Activated naive CD8-positive, alpha-beta T cell treated with anti-CD3 and anti-CD28 coated beads for 36 hours (primary cell): ENCODE measurements around the gene NUP37. TPM values are rescaled to one million over a fixed set of nuclear protein-coding genes. Genes with fewer than 3 reads are reported as not detected.
"Not testable (repeated sequence)": the region's sequence is repeated elsewhere in the genome, so short reads cannot be mapped to it uniquely, and the experiment has no call there.

Experiments
- DNase-seq: peaks from one replicate; pipeline ENCODE4 v3.0.0; 2021
- H3K27ac Mint-ChIP-seq: one replicate; pipeline ENCODE4 v1.8.0; 2022; ENCODE audit warnings: mild to moderate bottlenecking, moderate library complexity, mixed read lengths
- H3K27me3 Mint-ChIP-seq: one replicate; pipeline ENCODE4 v1.8.0; 2022; ENCODE audit warnings: mild to moderate bottlenecking, mixed read lengths
- H3K36me3 Mint-ChIP-seq: one replicate; pipeline ENCODE4 v1.8.0; 2021; ENCODE audit warnings: mild to moderate bottlenecking, mixed read lengths
- H3K4me1 Mint-ChIP-seq: one replicate; pipeline ENCODE4 v1.8.0; 2021; ENCODE audit warnings: mixed read lengths
- H3K4me3 Mint-ChIP-seq: one replicate; pipeline ENCODE4 v1.8.0; 2022; ENCODE audit warnings: mild to moderate bottlenecking, moderate library complexity, mixed read lengths
- H3K9me3 Mint-ChIP-seq: one replicate; pipeline ENCODE4 v1.8.0; 2022; ENCODE audit warnings: mixed read lengths
- total RNA-seq, 2 experiments: library from RNA; stranded (reverse); gene quantifications; one replicate each; pipeline ENCODE4 v1.2.3, GENCODE V29; 2021

Gene NUP37, protein sequence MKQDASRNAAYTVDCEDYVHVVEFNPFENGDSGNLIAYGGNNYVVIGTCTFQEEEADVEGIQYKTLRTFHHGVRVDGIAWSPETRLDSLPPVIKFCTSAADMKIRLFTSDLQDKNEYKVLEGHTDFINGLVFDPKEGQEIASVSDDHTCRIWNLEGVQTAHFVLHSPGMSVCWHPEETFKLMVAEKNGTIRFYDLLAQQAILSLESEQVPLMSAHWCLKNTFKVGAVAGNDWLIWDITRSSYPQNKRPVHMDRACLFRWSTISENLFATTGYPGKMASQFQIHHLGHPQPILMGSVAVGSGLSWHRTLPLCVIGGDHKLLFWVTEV
- 100 to 1,000 TPM; 107 to 117 TPM for total RNA-seq

DNA sequence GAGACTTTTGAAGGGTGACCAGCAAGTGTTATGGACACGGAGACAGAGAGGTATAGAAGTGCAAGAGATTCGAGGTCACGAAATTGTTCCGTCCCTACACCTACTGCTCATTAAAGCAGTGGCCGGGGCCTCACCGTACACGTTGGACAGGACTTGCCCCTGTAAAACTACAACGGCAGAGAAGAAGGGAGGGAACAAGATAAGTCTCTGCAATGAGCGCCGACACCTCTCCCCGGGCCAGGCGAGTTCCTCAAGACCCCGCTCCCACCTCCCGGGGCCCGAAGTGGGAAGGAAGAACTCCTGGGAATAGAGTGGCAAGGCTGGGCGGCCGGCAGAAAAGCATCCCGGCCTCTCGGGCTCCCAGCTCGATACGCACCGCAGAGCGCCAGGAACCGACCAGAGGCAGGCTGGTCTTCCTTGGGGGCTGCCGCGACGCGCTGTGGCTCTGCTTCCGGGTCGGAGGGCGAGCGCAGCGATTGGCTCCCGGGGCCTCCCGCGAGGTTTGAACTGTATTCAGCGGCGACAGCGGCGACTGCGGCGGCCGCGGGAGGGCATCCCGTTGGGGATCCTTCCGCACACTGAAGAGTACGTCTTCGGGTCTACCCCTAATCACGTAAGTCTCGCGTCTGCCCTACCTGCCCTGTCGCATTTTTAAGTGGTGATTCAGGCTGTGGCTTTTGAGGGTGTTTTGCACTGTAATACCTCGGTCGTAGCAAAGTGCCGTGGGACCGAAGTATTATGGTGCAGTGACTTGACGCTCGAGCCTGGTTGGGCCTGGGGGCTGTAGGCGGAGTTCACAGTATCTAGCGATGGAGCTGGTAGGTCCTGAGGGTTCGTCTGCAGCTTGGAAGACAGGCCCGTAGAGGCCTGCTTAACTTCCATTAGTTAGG lies at the start of gene NUP37, which contains the start of gene PARPBP:
TSS of gene NUP37 (minus strand) at position 441 of the 890 bp plus-strand sequence. CDS start 1,596 bp downstream, outside the sequence.
TSS of gene PARPBP (plus strand) at position 510 of the 890 bp plus-strand sequence. CDS start 3,706 bp downstream, outside the sequence.
- peak; percentile 92 for DNase-seq
- H3K9me3 Mint-ChIP-seq: no peaks in the 10 kb centered on the region
- no peaks in the 10 kb centered on the region for H3K27me3 Mint-ChIP-seq
- peak within 1 kb of the TSS; percentile 96 for H3K4me3 Mint-ChIP-seq
- peaks cover 14% of the 10 kb centered on the region for H3K4me1 Mint-ChIP-seq
- H3K36me3 Mint-ChIP-seq: peaks cover 21% of the 10 kb centered on the region
- H3K27ac Mint-ChIP-seq: peak within 1 kb of the TSS; percentile 92

DNA sequence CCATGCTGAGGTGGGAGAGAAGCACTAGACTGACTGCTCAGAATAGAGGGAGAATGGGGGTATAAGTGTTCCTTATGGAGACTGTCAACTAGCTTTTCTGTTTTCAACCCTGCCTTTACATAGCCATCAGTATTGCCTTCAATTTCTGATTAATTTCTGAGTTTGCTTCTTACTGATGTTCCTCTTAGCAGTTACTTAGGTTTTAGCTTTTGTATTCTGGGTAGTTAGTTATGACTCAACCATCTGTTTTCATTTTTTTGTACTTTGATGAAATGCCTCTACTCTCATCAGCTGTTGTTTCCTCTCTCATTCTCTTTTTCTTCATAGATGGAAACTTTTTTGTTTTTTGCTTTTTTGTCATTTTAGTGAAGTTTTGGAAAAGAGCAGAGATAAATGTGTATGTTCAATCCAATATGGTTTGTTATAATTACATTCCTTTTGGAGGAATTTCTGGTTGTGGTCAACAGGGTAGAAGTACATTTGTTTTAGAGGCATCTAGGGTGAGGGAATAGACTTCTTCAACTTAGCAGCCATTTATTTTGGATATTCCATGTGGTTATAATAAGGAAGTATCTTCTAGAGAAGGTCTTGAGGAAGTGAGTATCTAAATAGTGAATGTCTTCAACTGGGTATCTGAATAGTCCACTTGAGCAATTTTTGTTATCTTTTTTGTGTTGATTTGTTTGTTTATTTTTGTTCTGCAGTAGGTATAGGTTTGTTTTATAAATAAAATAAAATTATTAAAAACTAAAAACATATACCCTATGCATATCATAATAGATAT lies 48.1 kb upstream of the NUP37 start:
- peaks cover 11% of the 10 kb centered on the region for H3K4me1 Mint-ChIP-seq
- peak overlapping the region; percentile 53 for H3K27ac Mint-ChIP-seq
- no peak for DNase-seq
- H3K27me3 Mint-ChIP-seq: no peaks in the 10 kb centered on the region
- peaks cover 15% of the 10 kb centered on the region for H3K36me3 Mint-ChIP-seq
- H3K9me3 Mint-ChIP-seq: peaks cover 2% of the 10 kb centered on the region
- no peak overlapping the region for H3K4me3 Mint-ChIP-seq

DNA sequence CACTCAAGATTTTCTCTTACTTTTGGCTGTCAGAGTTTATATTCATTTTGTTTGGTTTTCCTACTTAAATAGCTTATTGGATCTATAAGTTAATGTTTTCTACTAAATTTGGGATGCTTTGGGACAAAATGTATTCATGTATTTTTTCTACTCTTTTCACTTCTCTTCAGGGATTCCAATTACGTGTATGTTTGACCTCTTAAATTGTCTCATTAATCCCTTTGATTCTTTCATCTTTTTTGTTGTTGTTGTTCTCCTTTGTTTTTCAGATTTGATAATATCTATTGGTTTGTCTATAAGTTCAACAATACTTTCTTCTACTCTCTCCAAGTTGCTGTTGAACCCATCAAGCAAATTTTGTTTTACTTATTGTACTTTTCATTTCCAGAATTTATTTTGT lies 43.5 kb upstream of the NUP37 start:
- Mint-ChIP-seq H3K36me3 (peaks cover 6% of the 10 kb centered on the region), H3K4me3 (no peak overlapping the region)

DNA sequence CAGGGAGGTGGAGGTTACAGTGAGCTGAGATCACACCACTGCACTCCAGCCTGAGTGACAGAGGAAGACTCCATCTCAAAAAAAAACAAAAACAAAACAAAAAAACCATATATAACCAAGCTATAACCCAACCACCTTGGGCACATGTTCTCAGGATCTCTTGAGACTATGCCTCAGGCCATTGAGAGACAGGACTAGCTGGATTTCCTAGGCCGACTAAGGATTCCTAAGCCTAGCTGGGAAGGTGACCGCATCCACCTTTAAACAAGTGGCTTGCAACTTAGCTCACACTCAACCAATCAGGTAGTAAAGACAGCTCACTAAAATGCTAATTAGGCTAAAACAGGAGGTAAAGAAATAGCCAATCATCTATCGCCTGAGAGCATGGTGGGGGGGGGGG lies 35.3 kb upstream of the NUP37 start:
- not testable (repeated sequence) for H3K9me3 Mint-ChIP-seq, DNase-seq, H3K4me1 Mint-ChIP-seq, H3K4me3 Mint-ChIP-seq, H3K36me3 Mint-ChIP-seq, H3K27ac Mint-ChIP-seq, H3K27me3 Mint-ChIP-seq

More for the DNA sequence above, 43.5 kb upstream of the NUP37 start:
- peaks cover 11% of the 10 kb centered on the region for H3K4me1 Mint-ChIP-seq
- H3K27me3 Mint-ChIP-seq: no peaks in the 10 kb centered on the region
- no peak overlapping the region for H3K27ac Mint-ChIP-seq
- peaks cover 2% of the 10 kb centered on the region for H3K9me3 Mint-ChIP-seq
- no peak for DNase-seq

DNA sequence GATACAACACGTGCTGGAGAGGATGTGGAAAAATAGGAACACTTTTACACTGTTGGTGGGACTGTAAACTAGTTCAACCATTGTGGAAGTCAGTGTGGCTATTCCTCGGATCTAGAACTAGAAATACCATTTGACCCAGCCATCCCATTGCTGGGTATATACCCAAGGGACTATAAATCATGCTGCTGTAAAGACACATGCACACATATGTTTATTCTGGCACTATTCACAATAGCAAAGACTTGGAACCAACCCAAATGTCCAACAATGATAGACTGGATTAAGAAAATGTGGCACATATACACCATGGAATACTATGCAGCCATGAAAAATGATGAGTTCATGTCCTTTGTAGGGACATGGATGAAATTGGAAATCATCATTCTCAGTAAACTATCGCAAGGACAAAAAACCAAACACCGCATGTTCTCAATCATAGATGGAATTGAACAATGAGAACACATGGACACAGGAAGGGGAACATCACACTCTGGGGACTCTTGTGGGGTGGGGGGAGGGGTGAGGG lies 27.2 kb upstream of the NUP37 start:
- H3K36me3 Mint-ChIP-seq: peaks cover 31% of the 10 kb centered on the region
- H3K27me3 Mint-ChIP-seq, H3K9me3 Mint-ChIP-seq, H3K4me3 Mint-ChIP-seq, H3K27ac Mint-ChIP-seq, H3K4me1 Mint-ChIP-seq, DNase-seq: not testable (repeated sequence)

DNA sequence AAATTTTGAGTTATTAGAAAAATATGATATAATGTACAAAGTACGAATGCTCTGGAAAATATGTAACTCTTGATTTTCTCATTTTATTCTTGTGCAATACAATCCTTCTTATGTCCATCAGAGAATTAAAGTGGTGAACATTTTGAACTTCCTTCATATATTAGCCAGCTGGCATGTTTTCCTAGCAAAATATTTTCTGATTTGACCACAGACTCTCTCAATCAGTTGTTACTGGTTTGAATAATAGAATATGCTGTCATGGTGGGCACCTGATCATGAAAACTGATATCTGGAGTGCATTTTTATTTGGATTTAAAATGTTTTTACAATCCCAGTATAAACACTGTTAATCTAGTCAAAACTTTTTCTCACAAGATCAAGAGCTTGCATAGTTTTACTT lies 24.3 kb upstream of the NUP37 start:
- Mint-ChIP-seq H3K4me3 (no peak overlapping the region), H3K9me3 (peaks cover 6% of the 10 kb centered on the region), H3K36me3 (peaks cover 60% of the 10 kb centered on the region), H3K27ac (no peak overlapping the region), H3K27me3 (no peaks in the 10 kb centered on the region), H3K4me1 (peaks cover 4% of the 10 kb centered on the region)
- DNase-seq: no peak

DNA sequence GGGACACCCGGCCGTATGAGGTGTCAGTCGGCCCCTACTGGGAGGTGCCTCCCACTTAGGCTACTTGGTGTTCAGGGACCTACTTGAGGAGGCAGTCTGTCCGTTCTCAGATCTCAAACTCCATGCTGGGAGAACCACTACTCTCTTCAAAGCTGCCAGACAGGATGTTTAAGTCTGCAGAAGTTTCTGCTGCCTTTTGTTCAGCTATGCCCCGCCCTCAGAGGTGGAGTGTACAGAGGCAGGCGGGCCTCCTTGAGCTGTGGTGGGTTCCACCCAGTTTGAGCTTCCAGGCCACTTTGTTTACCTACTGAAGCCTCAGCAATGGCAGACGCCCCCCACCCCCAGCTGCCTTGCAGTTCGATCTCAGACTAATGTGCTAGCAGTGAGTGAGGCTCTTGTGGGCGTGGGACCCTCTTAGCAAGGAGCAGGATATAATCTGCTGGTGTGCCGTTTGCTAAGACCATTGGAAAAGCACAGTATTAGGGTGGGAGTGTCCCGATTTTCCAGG lies 23.0 kb upstream of the NUP37 start:
- H3K4me3 Mint-ChIP-seq, DNase-seq: not testable (repeated sequence)
- peaks cover 73% of the 10 kb centered on the region for H3K36me3 Mint-ChIP-seq

DNA sequence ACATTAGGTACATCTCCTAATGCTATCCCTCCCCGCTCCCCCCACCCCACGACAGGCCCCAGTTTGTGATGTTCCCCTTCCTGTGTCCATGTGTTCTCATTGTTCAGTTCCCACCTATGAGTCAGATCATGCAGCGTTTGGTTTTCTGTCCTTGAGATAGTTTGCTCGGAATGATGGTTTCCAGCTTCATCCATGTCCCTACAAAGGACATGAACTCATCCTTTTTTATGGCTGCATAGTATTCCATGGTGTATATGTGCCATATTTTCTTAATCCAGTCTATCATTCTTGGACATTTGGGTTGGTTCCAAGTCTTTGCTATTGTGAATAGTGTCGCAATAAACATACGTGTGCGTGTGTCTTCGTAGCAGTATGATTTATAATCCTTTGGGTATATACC lies 17.7 kb upstream of the NUP37 start:
- not testable (repeated sequence) for H3K4me3 Mint-ChIP-seq, H3K27ac Mint-ChIP-seq, H3K4me1 Mint-ChIP-seq, DNase-seq, H3K27me3 Mint-ChIP-seq
- peaks cover 17% of the 10 kb centered on the region for H3K9me3 Mint-ChIP-seq
- H3K36me3 Mint-ChIP-seq: peaks cover 71% of the 10 kb centered on the region

More for the DNA sequence above, 23.0 kb upstream of the NUP37 start:
- H3K9me3 Mint-ChIP-seq: peaks cover 13% of the 10 kb centered on the region
- H3K4me1 Mint-ChIP-seq, H3K27me3 Mint-ChIP-seq, H3K27ac Mint-ChIP-seq: not testable (repeated sequence)

DNA sequence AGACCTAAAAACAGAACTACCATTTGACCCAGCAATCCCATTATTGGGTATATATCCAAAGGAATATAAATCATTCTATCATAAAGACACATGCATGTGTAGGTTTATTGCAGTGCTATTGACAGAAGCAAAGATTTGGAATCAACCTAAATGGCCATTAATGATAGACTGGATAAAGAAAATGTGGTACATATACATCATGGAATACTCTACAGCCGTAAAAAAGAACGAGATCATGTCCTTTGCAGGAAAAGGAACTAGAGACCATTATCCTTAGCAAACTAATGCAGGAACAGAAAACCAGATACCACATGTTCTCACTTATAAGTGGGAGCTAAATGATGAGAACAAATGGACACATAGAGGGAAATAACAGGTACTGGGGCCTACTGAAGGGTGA lies 11.5 kb upstream of the NUP37 start:
- not testable (repeated sequence) for H3K27ac Mint-ChIP-seq, DNase-seq, H3K9me3 Mint-ChIP-seq, H3K4me3 Mint-ChIP-seq, H3K27me3 Mint-ChIP-seq, H3K4me1 Mint-ChIP-seq
- H3K36me3 Mint-ChIP-seq: peaks cover 45% of the 10 kb centered on the region

DNA sequence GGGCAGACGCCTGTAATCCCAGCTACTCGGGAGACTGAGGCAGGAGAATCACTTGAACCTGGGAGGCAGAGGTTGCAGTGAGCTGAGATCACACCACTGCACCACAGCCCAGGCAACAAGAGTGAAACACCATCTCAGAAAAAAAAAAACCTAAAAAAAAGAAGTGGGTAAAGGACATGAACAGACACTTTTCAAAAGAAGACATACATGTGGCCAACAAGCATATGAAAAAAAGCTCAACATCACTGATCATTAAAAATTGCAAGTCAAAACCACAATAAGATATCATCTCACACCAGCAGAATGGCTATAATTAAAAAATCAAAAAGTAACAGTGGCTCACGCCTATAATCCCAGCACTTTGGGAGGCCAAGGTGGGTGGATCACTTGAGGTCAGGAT lies 10.8 kb upstream of the NUP37 start:
- not testable (repeated sequence) for H3K4me1 Mint-ChIP-seq, H3K4me3 Mint-ChIP-seq, H3K9me3 Mint-ChIP-seq, H3K27me3 Mint-ChIP-seq, DNase-seq, H3K27ac Mint-ChIP-seq
- peaks cover 50% of the 10 kb centered on the region for H3K36me3 Mint-ChIP-seq

DNA sequence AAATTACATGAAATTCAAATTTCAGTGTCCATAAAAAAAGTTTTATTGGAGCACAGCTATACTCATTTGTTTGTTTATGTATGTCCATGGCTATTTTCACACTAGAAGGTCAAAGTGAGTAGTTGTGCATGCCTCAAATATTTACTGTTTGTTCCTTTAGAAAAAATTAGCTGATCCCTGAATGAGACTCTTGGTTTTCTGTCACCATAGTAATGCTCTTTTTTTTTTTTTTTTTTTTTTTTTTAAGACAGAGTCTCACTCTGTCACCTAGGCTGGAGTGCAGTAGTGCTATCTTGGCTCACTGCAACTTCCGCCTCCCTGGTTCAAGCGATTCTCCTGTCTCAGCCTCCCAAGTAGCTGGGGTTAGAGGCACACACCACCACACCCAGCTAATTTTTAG lies 1.4 kb upstream of the NUP37 start:
- H3K27ac Mint-ChIP-seq, DNase-seq, H3K9me3 Mint-ChIP-seq, H3K27me3 Mint-ChIP-seq: not testable (repeated sequence)
- peak overlapping the region; percentile 96 for H3K4me3 Mint-ChIP-seq
- peaks cover 12% of the 10 kb centered on the region for H3K4me1 Mint-ChIP-seq
- H3K36me3 Mint-ChIP-seq: peaks cover 26% of the 10 kb centered on the region

DNA sequence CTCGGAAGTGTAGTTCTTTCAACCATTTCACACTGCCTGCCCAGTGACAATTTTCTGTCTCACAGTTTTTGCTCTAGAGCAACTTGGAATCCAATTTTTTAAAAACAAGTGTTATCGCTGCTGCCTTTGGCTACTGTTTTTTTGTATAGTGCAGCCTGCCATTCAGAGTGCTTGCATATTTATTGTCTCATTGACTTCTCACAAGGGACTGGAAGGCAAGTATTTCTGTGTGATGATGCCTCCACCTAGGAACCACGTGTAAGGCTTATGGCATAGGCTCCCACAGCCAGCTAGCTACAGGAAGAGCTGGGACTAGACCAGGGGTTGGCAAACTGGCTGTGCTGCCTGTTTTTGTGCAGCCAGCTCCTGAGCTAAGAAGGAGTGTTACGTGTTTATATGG lies 972 bp upstream of the NUP37 start:
- Mint-ChIP-seq H3K27me3 (no peaks in the 10 kb centered on the region), H3K9me3 (no peaks in the 10 kb centered on the region), H3K4me3 (peak overlapping the region; percentile 96), H3K36me3 (peaks cover 23% of the 10 kb centered on the region), H3K27ac (peak overlapping the region; percentile 92), H3K4me1 (peaks cover 14% of the 10 kb centered on the region)
- no peak for DNase-seq

DNA sequence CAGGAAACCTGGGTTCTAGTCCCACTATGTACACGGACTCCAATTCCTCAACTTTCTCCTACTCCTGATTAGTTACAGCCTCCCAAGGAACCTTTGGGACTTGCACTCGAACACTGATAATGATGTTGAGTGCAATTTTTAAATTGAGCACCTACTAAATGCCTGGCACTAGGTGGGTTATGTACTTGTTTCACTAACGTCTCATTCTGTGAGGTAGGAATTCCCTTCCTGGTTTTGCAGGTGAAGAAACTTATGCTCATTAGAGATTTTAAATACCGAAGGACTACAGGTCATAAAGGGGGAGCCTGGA lies 605 bp upstream of the NUP37 start:
- H3K4me1 Mint-ChIP-seq: peaks cover 14% of the 10 kb centered on the region
- peak overlapping the region; percentile 92 for H3K27ac Mint-ChIP-seq
- no peaks in the 10 kb centered on the region for H3K27me3 Mint-ChIP-seq
- no peaks in the 10 kb centered on the region for H3K9me3 Mint-ChIP-seq
- DNase-seq: no peak
- H3K4me3 Mint-ChIP-seq: peak overlapping the region; percentile 96
- peaks cover 21% of the 10 kb centered on the region for H3K36me3 Mint-ChIP-seq

DNA sequence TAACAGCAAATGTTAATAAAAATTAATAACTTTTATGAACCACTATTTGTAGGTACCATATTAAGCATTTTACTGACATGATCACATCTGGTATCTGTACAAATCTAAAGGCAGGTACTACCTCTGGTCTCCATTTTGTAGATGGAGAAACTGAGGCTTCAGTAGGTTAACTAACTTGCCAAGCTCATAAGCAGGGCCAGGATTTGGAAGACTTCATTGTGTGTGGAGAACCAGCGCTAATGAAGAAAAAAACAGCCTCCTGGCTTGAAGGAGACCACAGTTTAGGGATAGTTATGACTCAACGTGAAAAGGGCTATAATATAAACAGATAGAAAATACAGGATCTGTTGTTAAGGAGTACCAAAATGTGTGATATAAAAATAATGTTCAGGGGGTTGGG lies 1.0 kb downstream of the NUP37 start:
- DNase-seq: no peak
- H3K27ac Mint-ChIP-seq: no peak overlapping the region
- no peaks in the 10 kb centered on the region for H3K9me3 Mint-ChIP-seq
- H3K36me3 Mint-ChIP-seq: peaks cover 17% of the 10 kb centered on the region
- peak overlapping the region; percentile 96 for H3K4me3 Mint-ChIP-seq
- peaks cover 14% of the 10 kb centered on the region for H3K4me1 Mint-ChIP-seq
- no peaks in the 10 kb centered on the region for H3K27me3 Mint-ChIP-seq
